OCI-LY1 (cell line): ENCODE data around the gene GABRA4.

Source experiments
- H2AFZ ChIP-seq: fragments of 200-600 bp; sonication (generic), shearing (Covaris generic); 2 replicates; pipeline ENCODE4 v1.6.0; 2014; ENCODE audit warnings: antibody characterized with exemption, mild to moderate bottlenecking, low read length
- H3F3A ChIP-seq: fragments of 200-600 bp; sonication (generic), shearing (Covaris generic); 2 replicates; pipeline ENCODE4 v1.6.0; 2014; ENCODE audit warnings: mild to moderate bottlenecking, antibody characterized with exemption, low read length, moderate library complexity; ENCODE audit not compliant: insufficient read depth
- H3K27ac ChIP-seq: fragments of 200-600 bp; sonication (generic); 2 replicates; pipeline ENCODE4 v1.5.1; 2014; ENCODE audit warnings: low read length, mixed run types, mild to moderate bottlenecking, low read depth; ENCODE audit not compliant: poor library complexity, severe bottlenecking
- H3K27me3 ChIP-seq: fragments of 200-600 bp; sonication (generic); 2 replicates; pipeline ENCODE4 v1.6.0; 2014; ENCODE audit warnings: antibody characterized with exemption, mild to moderate bottlenecking, low read length, moderate library complexity; ENCODE audit not compliant: insufficient read depth
- H3K36me3 ChIP-seq: fragments of 200-600 bp; sonication (generic); 2 replicates; pipeline ENCODE4 v1.6.1; 2014; ENCODE audit warnings: mild to moderate bottlenecking, antibody characterized with exemption, low read length, moderate library complexity, mixed read lengths; ENCODE audit not compliant: insufficient read depth
- H3K4me1 ChIP-seq: fragments of 200-600 bp; sonication (generic); 2 replicates; pipeline ENCODE4 v1.5.1; 2014; ENCODE audit warnings: mild to moderate bottlenecking, low read length, moderate library complexity; ENCODE audit not compliant: insufficient read depth, severe bottlenecking
- H3K4me2 ChIP-seq: fragments of 200-600 bp; sonication (generic), shearing (Covaris generic); 2 replicates; pipeline ENCODE4 v1.6.1; 2014; ENCODE audit warnings: low read length
- H3K4me3 ChIP-seq: fragments of 200-600 bp; sonication (generic); 2 replicates; pipeline ENCODE4 v1.5.1; 2014; ENCODE audit warnings: low read length, low read depth, mild to moderate bottlenecking, mixed read lengths; ENCODE audit not compliant: poor library complexity, severe bottlenecking
- H3K79me2 ChIP-seq: fragments of 200-600 bp; shearing (Covaris generic); 2 replicates; pipeline ENCODE4 v1.6.1; 2016; ENCODE audit warnings: mixed run types, low read length, mixed read lengths; ENCODE audit not compliant: insufficient read depth
- H3K9ac ChIP-seq: fragments of 200-600 bp; sonication (generic), shearing (Covaris generic); 2 replicates; pipeline ENCODE4 v1.6.1; 2014; ENCODE audit warnings: mild to moderate bottlenecking, low read length, mixed read lengths
- H3K9me2 ChIP-seq: fragments of 200-600 bp; sonication (generic), shearing (Covaris generic); 2 replicates; pipeline ENCODE4 v1.6.1; 2014; ENCODE audit warnings: low read depth, mild to moderate bottlenecking, low read length, mixed read lengths
- H3K9me3 ChIP-seq: fragments of 200-600 bp; shearing (Covaris generic); 2 replicates; pipeline ENCODE4 v1.6.1; 2014; ENCODE audit warnings: low read length, mixed read lengths
- H4K20me1 ChIP-seq: fragments of 200-600 bp; sonication (generic), shearing (Covaris generic); 2 replicates; pipeline ENCODE4 v1.6.0; 2016; ENCODE audit warnings: mild to moderate bottlenecking, low read length; ENCODE audit not compliant: insufficient read depth
- EZH2 ChIP-seq: fragments of 200-600 bp; sonication (generic), shearing (Covaris generic); IDR thresholded peaks from 2 replicates; pipeline ENCODE4 v1.8.0; 2017; ENCODE audit warnings: borderline replicate concordance, mixed run types, mild to moderate bottlenecking, antibody characterized with exemption, low read length, moderate library complexity, mixed read lengths
- TF ChIP-seq, protein P1 (sequence below): fragments of 200-600 bp; sonication (generic), shearing (Covaris generic); IDR thresholded peaks from 2 replicates; pipeline ENCODE4 v1.5.1; 2017; ENCODE audit warnings: mild to moderate bottlenecking, antibody characterized with exemption, low read length, moderate library complexity, mixed read lengths

GABRA4 gene

DNA sequence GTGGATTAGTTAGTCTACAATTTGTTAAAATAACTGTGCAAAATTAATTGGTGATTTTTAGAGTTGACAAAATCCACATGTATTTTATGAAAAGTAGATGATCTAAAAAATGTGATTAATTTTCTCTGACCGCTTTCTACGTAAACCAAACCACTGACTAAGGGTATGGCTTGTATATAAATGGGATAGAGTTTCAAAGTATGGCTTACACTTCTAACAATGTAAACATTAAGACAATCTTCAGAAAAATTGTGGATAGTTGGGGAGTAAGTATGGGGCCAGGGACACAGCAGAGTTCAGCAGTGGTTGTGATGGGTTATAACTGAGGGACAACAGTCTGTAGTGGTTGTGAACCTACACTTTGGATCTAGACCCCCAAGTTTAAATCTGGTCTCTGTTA, 39.8 kb downstream of the GABRA4 start:
- Histone ChIP-seq H3K27me3 (no peaks in the 10 kb centered on the region), H3K27ac (no peak overlapping the region), H4K20me1 (no peaks in the 10 kb centered on the region), H3K4me2 (no peak overlapping the region), H3K9me3 (no peaks in the 10 kb centered on the region), H3K9ac (no peak overlapping the region), H3K9me2 (no peaks in the 10 kb centered on the region), H3K4me1 (no peaks in the 10 kb centered on the region), H3K4me3 (no peak overlapping the region), H3K79me2 (no peaks in the 10 kb centered on the region), H3K36me3 (no peaks in the 10 kb centered on the region), H2AFZ (no peak overlapping the region), H3F3A (no peaks in the 10 kb centered on the region)
- no peak for TF ChIP-seq EZH2
- TF ChIP-seq, protein P1, sequence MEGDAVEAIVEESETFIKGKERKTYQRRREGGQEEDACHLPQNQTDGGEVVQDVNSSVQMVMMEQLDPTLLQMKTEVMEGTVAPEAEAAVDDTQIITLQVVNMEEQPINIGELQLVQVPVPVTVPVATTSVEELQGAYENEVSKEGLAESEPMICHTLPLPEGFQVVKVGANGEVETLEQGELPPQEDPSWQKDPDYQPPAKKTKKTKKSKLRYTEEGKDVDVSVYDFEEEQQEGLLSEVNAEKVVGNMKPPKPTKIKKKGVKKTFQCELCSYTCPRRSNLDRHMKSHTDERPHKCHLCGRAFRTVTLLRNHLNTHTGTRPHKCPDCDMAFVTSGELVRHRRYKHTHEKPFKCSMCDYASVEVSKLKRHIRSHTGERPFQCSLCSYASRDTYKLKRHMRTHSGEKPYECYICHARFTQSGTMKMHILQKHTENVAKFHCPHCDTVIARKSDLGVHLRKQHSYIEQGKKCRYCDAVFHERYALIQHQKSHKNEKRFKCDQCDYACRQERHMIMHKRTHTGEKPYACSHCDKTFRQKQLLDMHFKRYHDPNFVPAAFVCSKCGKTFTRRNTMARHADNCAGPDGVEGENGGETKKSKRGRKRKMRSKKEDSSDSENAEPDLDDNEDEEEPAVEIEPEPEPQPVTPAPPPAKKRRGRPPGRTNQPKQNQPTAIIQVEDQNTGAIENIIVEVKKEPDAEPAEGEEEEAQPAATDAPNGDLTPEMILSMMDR, result no peak

DNA sequence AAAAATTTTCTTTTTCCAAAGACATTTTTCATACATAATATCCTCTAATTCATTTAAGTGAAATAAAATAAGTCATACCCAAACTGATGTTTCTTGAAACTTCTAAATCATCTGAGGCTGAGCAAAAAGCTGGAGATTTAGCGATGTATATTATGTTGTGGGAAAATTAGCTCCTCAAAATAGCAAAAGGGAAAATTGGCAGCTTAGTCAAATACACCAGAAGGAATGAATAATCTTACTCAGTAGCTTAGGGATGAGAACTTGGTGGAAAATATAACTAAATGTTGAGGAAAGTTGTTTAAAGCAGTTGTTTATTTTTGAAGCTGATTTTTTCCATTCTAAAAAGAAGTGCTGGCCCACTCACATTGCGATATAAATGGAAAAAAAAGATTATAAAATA, 40.9 kb downstream of the GABRA4 start:
- Histone ChIP-seq H2AFZ (no peak overlapping the region), H3K27ac (no peak overlapping the region), H3K79me2 (no peaks in the 10 kb centered on the region), H4K20me1 (no peaks in the 10 kb centered on the region), H3K36me3 (no peaks in the 10 kb centered on the region), H3K9ac (no peak overlapping the region), H3F3A (no peaks in the 10 kb centered on the region), H3K4me2 (no peak overlapping the region), H3K4me1 (no peaks in the 10 kb centered on the region), H3K9me3 (no peaks in the 10 kb centered on the region), H3K4me3 (no peak overlapping the region), H3K27me3 (no peaks in the 10 kb centered on the region), H3K9me2 (no peaks in the 10 kb centered on the region)
- TF ChIP-seq, protein P1, result no peak
- TF ChIP-seq EZH2, result no peak

DNA sequence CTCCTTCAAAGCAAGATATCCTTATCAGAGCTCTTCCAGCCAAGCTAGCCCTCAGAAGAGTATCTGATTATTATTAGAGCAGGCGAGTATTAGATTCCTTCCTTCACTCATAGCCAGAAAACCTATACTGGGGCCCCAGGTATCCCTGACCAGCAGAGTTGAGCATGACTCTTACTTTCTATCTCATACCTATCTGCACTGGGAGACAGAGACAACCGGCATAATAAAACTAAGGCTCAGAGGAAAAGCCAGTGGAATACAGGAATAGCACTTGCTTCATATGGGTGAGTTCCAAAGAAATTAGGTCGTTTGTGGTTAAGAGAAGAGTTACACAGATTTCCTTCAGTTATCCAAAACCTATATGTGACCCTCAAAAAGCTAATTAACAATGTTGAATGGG, 42.6 kb downstream of the GABRA4 start:
- H3K9ac ChIP-seq, result no peak overlapping the region
- no peaks in the 10 kb centered on the region for H3K27me3 ChIP-seq
- no peak overlapping the region for H3K27ac ChIP-seq
- H3K4me1 ChIP-seq, result no peaks in the 10 kb centered on the region
- H4K20me1 ChIP-seq, result no peaks in the 10 kb centered on the region
- no peaks in the 10 kb centered on the region for H3K9me2 ChIP-seq
- no peaks in the 10 kb centered on the region for H3K36me3 ChIP-seq
- H3F3A ChIP-seq, result no peaks in the 10 kb centered on the region
- H3K4me2 ChIP-seq, result no peak overlapping the region
- H3K79me2 ChIP-seq, result no peaks in the 10 kb centered on the region
- H3K9me3 ChIP-seq, result no peaks in the 10 kb centered on the region
- H3K4me3 ChIP-seq, result no peak overlapping the region
- no peak overlapping the region for H2AFZ ChIP-seq
- no peak for TF ChIP-seq EZH2
- TF ChIP-seq, protein P1, result no peak
